Choroid plexus epithelial cell (primary cell): ENCODE data around the gene ITPR1.

ENCODE experiments used
- DNase-seq: peaks from one replicate; pipeline ENCODE4 v3.0.0-alpha.2; 2010; ENCODE audit warnings: low read depth
- H3K4me3 ChIP-seq: 2 replicates; pipeline ENCODE4 v1.5.1; 2011; ENCODE audit warnings: low read depth, mild to moderate bottlenecking, control low read depth, low read length, moderate library complexity
- TF ChIP-seq, protein P1 (sequence below): conservative IDR thresholded peaks from 2 replicates; pipeline ENCODE4 v1.5.1; 2011; ENCODE audit warnings: low read depth, mild to moderate bottlenecking, control low read depth, inconsistent platforms, low read length, moderate library complexity

Gene ITPR1

DNA sequence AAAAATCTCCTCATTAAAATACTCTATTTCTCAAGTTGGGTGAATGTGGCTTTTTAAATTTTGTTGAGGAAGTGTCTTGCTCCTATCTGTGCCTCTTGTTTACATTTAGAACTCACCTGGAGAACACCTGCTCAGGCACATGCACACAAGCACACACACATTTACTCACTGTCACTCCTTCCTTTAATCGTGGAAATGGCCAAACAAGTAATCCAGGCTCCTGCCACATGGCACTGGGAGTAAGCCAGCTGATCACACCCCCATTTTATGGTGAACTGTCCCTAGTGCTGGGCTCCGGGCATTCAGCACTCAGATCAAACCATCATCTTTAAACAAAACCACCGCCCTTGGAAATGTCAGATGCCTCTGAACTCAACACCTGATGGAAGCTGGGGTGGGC lies 281.4 kb downstream of the ITPR1 start:
- H3K4me3 ChIP-seq = no peak overlapping the region
- DNase-seq = no peak
- TF ChIP-seq, protein P1, sequence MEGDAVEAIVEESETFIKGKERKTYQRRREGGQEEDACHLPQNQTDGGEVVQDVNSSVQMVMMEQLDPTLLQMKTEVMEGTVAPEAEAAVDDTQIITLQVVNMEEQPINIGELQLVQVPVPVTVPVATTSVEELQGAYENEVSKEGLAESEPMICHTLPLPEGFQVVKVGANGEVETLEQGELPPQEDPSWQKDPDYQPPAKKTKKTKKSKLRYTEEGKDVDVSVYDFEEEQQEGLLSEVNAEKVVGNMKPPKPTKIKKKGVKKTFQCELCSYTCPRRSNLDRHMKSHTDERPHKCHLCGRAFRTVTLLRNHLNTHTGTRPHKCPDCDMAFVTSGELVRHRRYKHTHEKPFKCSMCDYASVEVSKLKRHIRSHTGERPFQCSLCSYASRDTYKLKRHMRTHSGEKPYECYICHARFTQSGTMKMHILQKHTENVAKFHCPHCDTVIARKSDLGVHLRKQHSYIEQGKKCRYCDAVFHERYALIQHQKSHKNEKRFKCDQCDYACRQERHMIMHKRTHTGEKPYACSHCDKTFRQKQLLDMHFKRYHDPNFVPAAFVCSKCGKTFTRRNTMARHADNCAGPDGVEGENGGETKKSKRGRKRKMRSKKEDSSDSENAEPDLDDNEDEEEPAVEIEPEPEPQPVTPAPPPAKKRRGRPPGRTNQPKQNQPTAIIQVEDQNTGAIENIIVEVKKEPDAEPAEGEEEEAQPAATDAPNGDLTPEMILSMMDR = no peak

DNA sequence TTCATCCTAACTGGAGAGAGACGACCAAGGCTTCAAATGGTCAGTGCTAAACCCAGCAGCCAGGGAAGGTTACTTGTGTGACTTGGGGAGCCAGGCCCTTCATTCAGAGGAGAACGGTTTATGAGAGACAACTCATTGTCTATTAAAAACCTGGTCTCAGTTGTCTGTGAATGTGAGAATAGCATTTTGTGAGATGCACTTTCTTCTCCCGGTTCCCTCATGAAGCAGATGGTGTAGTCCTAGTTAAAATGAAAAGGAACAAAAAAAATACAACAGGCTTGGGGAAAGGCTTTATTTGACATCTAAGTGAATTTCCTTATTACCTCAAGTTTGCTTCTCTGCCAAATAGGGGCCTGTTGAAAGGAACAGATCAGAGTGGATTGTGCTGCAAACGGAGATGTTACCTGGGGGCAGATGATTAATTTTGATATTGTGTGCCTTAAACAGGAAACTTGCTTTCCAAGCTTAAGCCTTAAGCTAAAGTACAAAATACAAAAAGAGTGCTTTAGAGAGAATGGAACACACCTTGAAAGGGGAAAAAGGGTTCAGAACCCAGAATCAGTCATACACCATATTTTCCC lies 283.3 kb downstream of the ITPR1 start:
- no peak for DNase-seq
- H3K4me3 ChIP-seq = no peak overlapping the region
- TF ChIP-seq, protein P1 = no peak

DNA sequence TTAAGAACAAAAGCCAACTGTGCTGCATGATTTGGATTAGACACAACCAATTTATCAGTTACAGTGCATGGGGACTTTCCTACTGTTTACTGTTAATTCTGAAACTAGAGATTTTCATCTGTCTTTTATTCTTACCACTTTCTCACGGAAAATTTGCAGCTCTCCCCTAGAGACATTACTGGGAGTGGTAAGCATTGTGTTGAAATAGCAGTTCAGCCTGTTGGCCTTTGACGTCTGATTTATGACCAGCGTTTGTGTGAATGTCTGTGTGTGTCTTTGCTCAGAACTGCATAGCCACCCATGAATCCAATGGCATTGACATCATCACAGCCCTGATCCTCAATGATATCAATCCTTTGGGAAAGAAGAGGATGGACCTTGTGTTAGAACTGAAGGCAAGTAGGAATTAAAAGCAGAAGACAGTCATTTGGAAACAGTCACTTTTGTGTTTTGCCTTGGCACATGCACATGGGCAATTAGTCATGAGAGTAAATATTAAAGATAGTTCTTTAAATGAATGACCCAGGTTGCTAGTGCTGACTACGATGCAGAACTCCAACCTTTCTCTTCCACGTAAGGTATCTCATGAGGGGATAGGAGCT lies 283.9 kb downstream of the ITPR1 start:
- TF ChIP-seq, protein P1 = no peak
- peak; percentile 47 for DNase-seq
- no peak overlapping the region for H3K4me3 ChIP-seq

DNA sequence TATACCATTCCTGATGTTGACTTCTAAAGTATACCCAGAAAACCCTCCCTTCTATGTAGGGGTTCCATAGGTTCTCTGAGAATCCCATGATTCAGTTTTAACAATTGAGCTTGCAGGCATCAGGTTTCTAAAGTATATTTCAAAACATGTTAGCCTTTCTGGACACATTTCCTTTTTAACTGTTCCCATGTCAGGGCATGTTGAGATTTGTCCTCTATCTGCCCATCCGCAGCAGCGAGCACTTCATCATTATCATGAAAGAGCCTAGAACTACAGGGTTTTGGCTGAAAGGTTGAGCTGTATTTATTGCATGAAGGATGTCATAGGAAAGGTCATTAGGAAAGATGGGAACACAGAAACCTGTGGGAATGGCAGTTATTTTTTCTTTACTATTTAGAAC lies 285.0 kb downstream of the ITPR1 start:
- TF ChIP-seq, protein P1 = no peak
- DNase-seq = no peak
- no peak overlapping the region for H3K4me3 ChIP-seq

DNA sequence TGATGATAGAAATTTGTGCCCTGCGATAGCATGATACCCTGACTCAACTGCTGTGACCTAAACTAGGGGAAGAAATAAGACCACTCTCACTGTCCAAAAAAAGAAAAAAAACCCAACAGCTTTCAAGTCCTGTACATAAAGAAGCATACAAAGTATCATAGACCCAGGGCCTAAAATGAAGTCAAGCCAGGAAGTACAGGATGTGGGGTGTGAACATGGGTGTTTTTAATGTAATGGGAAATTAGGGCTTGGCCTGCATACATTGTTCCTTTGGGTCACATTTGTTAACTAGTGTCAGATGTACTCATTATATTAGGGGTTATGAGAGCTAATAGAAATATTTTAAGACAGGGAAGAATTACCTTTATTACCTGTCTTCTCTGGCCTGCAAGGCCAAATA lies 285.6 kb downstream of the ITPR1 start:
- TF ChIP-seq, protein P1 = no peak
- no peak for DNase-seq
- no peak overlapping the region for H3K4me3 ChIP-seq

DNA sequence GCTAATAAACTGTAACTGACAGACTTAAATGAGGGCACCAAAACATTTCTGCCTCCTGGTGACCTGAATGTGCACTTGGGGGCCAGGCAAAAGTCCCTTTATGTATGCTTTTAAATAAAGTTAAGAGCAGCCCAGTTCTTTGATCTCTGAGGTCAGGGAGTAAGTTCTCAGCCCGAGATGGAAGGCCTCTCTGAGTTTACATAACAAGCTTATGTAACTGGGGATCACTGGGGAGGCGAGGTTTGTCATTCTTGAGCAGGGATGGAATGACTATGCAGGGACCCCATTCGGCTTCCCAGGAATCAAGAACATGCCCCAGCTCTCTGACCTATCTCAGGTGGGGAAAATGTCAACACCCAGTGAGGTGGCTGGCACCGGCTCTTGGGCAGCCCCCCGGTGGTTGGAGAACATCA lies 287.4 kb downstream of the ITPR1 start:
- H3K4me3 ChIP-seq = no peak overlapping the region
- no peak for DNase-seq
- TF ChIP-seq, protein P1 = no peak

DNA sequence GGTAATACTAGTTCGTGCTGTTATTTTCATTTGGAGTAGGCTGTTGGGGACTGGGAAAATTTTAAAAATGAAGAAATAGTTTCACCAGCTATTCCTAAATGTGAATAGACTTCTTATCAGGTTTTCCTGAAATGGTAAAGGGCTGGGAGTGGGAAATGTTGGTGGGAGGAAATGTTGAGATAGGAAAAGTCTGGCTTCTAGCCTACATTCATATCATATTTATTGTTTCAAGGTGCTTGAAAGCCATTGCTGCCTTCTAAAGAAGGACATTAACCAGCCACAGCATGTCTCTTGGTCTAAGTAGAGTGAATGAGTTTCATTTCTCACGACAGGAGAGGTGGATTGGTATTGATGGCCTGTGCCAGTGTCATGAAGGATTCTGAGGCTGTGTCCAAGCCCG lies 288.9 kb downstream of the ITPR1 start:
- no peak for DNase-seq

More for the DNA sequence above, 288.9 kb downstream of the ITPR1 start:
- TF ChIP-seq, protein P1 = no peak
- no peak overlapping the region for H3K4me3 ChIP-seq
